GM10248 (cell line): ENCODE data around the gene ACADVL.
"Not testable (repeated sequence)": the region's sequence is repeated elsewhere in the genome, so short reads cannot be mapped to it uniquely, and the experiment has no call there.

Experiments
- CTCF ChIA-PET: fragments of 300-600 bp; sonication (Branson Sonifier 250); formaldehyde crosslinking; extraction: SDS; loops from one replicate; lab custom pipeline; 2021; ENCODE audit warnings: antibody characterized with exemption; lab: Yijun Ruan, JAX
- POLR2A ChIA-PET: fragments of 350-650 bp; sonication (Branson Sonifier 250); formaldehyde crosslinking; extraction: SDS; loops from one replicate; lab custom pipeline; 2020; ENCODE audit warnings: antibody characterized with exemption; lab: Yijun Ruan, JAX
- DNase-seq: peaks from one replicate; pipeline ENCODE4 v3.0.0; 2012; ENCODE audit errors: extremely low spot score
- TF ChIP-seq, protein P1 (sequence below): IDR thresholded peaks from 2 replicates; pipeline ENCODE4 v1.5.1; 2012; ENCODE audit warnings: mild to moderate bottlenecking, low read depth; ENCODE audit errors: extremely low read depth, missing control alignments, control extremely low read depth

Gene ACADVL

DNA sequence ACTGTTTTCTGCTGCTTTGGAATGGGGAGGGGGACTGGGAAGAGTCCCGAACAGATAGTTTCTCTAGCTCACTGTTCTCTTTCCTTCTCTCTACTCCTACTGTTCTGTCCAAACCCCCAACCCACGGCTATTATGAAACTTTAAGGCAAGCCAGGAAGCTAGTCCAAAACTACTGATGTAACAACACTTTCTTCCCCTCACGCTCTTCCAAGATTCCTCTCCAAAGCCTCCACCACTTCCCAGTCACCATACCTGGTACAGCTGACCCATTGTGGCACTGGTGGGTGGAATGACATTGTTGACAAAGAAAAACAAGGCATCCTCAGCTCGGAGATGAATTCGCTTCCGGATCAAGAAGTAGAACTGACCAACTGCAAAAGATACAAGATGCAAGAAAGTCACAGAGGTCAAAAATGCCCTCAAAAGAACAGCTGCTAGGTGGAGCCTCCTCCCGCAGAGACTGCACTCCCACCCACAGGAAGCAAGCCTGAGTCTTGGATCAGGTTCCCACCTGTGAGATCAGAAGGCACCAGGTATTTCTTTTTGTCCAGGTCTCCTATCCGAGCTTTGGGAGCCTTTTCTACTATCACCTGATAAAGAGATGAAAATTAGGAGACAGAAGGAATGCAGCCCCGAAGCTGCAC, 21.5 kb downstream of the ACADVL start:
- TF ChIP-seq, protein P1, sequence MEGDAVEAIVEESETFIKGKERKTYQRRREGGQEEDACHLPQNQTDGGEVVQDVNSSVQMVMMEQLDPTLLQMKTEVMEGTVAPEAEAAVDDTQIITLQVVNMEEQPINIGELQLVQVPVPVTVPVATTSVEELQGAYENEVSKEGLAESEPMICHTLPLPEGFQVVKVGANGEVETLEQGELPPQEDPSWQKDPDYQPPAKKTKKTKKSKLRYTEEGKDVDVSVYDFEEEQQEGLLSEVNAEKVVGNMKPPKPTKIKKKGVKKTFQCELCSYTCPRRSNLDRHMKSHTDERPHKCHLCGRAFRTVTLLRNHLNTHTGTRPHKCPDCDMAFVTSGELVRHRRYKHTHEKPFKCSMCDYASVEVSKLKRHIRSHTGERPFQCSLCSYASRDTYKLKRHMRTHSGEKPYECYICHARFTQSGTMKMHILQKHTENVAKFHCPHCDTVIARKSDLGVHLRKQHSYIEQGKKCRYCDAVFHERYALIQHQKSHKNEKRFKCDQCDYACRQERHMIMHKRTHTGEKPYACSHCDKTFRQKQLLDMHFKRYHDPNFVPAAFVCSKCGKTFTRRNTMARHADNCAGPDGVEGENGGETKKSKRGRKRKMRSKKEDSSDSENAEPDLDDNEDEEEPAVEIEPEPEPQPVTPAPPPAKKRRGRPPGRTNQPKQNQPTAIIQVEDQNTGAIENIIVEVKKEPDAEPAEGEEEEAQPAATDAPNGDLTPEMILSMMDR, result no peak
- no peak for DNase-seq
- CTCF ChIA-PET, result interaction anchor here (1.3 to 1.8 kb wide), 5 partner anchors 10 to 446 kb away, joined by 3 to 6 read pairs (median 3); partner anchors contain the start of genes ACADVL, CTDNEP1, DLG4 and TP53
- POLR2A ChIA-PET, result interaction anchor here (2.3 kb wide), 1 partner anchor 10 kb away, joined by 11 read pairs; the partner anchor contains the start of genes CTDNEP1 and ELP5

DNA sequence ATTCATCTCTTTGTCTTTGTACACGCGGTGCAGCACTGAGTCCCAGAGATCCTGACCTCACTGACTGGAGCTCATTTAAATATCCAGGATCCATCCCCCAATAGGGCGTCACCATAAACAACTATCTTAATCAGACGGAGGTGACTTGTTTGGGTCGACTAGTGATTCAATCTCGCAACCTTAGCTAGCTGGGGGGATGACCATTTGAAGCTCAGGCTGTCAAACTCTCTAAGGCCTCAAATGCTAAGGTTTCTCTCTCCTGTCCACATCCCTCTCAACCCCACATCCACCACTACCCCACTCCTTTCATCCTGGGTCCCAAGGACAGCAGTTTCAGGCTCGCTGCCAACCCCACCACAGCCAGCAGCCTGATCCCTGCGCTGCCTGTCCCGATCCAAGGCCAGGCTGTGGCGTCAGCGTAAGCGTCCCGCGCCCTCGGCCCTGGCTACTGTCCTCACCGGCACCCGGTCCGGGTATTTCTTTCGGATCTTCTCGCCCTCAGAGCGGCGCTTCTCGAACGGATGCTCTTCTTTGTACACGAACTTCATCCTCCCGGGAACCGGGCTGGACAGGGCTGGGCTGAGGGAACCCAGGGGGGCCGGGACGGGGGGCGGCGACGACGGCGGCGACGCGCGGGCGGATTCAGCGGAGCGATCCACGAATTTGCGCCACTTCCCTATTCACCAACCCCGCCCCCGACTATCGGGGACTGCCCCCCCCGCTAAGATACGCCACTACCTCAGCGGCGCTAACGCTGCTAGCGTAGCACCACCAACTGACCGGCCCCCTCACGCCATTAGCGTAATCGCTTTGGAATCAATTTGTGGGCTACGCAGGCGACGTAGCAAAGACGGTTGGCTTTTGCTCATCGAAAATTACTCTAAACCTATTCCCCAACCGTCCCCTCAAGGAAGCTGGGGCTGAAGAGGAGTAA, 22.3 kb downstream of the ACADVL start, which contains the start of gene GABARAP:
GABARAP (minus strand) TSS at position 667 of the 934 bp plus-strand sequence; CDS start at position 548, 119 bp downstream.
- CTCF ChIA-PET, result interaction anchor here (1.3 to 1.8 kb wide), 6 partner anchors 9 to 445 kb away, joined by 3 to 6 read pairs (median 4); partner anchors contain the start of genes ACADVL, CTDNEP1, DLG4 and TP53
- peak; percentile 79 for DNase-seq
- TF ChIP-seq, protein P1, result no peak

DNA sequence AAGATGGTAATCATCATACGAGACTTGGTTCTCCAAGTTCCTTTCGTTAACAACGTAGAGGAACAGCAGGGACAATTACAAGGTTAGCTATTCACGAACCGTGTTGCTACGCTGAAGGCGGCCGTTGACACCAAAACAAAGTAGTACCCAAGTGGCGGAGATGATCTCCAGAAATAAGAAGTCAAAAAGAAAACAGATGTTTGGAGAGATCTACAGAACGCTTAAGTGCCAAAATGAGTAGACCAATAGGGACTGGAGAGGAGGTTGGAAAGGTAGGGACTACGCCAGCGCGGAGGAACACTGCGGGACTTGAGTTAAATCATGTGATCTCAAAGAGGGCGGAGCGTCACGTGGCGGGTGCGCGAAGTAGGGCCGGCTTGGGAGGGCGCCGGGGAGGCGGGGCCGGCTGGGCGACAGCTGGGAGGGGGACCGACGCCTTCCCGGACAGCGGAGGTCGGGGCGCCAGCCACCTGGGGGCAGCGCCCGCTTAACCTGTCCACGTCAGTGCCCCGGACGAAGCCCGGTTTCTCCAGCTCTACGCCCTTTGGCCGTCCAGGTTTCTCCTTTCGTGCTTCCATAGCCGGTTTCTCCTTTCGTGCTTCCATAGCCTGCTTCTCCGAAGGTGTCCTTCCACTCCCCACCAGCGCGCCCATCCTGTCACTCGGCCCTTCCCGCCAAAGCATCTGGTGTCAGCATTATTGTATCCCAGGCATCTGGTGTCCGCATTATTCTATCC, 23.1 kb downstream of the ACADVL start:
- TF ChIP-seq, protein P1, result no peak
- POLR2A ChIA-PET, result interaction anchor here (0.5 to 2.3 kb wide), 6 partner anchors 8 to 610 kb away, joined by 3 to 11 read pairs (median 3); partner anchors contain the start of genes CTDNEP1, DVL2 and ELP5
- CTCF ChIA-PET, result interaction anchor here (1.3 to 1.8 kb wide), 4 partner anchors 8 to 445 kb away, joined by 3 to 6 read pairs (median 4); partner anchors contain the start of genes CTDNEP1 and TP53

More for the DNA sequence above, 22.3 kb downstream of the ACADVL start, which contains the start of gene GABARAP:
- POLR2A ChIA-PET, result interaction anchor here (0.7 to 2.3 kb wide), 5 partner anchors 8 to 611 kb away, joined by 3 to 11 read pairs (median 3); partner anchors contain the start of genes CTDNEP1, DVL2 and ELP5

DNA sequence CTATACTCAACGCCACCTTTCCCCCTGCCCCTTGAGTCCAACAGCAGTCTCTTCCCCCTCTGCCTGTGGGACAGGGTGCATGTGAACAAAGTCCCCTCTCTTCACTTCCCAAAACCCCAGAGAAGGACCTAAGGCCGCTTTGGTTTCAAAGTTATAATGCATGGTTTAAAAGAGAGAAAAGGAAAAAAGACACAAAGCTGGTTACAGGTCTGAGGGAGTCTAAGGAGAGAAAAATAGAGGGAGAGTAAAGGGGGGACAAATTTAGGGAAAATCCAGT, 23.7 kb downstream of the ACADVL start:
- ChIA-PET POLR2A (interaction anchor here (0.5 to 2.3 kb wide), 3 partner anchors 8 to 29 kb away, joined by 3 to 11 read pairs (median 5); partner anchors contain the start of genes CTDNEP1 and ELP5), CTCF (interaction anchor here (1.3 kb wide), 1 partner anchor 8 kb away, joined by 5 read pairs; the partner anchor contains the start of gene CTDNEP1)
- no peak for DNase-seq
- TF ChIP-seq, protein P1, result no peak

More for the DNA sequence above, 23.1 kb downstream of the ACADVL start:
- peak; percentile 90 for DNase-seq

DNA sequence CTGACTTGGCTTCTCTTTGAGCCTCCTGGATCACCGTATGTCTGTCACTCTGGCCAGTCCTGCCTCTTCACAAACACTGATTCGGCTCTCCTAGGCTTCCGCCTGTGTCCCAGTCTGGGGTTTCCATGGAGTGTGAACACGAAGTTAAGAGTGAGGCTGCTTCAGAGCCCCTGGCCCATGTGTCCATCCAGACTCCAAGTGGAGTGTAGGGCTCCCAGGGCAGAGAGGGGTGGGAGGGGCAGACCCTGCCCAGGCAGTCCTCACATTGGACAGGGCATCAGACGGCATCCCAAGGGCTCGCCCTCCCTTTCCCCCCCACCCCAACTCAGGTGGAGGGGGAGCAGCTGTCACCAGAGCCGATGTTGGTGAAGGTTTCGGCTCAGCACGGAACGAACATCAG, 24.1 kb downstream of the ACADVL start:
- CTCF ChIA-PET, DNase-seq, POLR2A ChIA-PET: not testable (repeated sequence)

DNA sequence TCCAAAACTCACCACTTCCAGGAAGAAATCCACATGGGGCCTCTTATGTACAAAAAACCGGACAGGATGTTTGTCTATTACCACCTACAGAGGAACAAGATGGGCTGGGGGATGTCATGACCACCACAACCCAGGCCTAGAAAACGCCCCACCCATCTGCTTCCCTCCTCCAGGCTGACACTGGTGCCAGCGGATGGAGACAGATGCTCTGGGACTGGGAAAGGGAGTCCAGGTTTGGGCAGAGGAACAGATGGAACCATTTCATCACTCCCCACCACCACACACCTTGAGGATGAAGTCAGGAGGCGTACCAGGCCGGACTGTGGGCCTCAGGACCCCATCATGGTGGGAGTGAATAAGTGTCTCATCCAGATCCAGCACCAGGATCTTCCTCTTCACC, 27.0 kb downstream of the ACADVL start:
- ChIA-PET CTCF (interaction anchor here (1.5 to 2.5 kb wide), 2 partner anchors 26 to 50 kb away, joined by 3 to 9 read pairs; partner anchors contain the start of gene ACADVL), POLR2A (no interaction called here)
- DNase-seq, result no peak
- TF ChIP-seq, protein P1, result no peak
